ENCODE data around the gene YBX3.

The YBX3 gene

DNA sequence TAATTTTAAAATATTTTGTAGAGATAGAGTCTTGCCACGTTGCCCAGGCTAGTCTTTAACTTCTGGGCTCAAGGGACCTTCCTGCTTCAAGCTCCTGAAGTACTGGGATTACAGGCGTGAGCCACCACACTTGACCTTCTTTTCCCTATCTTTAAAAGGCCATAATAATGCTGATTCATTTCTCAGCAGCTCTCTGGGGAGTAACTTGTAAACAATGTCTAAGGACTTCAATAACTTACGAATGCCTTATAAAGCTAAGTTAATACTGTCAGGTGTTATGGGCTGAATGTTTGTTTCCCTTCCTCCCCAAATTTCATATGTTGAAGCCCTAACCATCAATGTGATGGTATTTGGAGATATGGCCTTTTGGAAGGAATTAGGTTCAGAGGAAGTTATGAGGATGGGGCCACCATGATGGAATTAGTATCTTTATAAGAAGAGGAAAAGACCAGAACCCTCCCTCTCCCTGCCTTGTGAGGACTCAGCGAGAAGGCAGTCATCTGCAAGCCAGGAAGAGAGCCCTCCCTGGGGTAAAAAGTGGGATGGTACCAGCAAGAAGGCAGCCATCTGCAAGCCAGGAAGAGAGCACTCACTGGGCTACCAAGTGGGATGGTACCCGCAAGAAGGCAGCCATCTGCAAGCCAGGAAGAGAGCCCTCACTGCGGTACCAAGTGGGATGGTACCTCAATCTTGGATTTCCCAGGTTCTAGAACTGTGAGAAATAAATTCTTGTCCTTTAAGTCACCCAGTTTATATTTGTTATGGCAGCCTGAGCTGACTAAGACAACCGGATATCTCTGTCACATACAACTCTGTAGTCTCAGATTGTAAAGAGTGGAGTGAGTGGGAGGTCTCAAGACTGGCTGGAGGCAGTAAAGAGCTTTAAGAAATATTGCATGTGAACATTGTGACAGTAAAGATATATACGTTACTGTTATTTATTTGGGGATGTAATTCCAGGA lies 16.3 kb upstream of the YBX3 start:
- H3K36me3 ChIP-seq (ENCODE audit: insufficient read depth, low read length), result no peaks in the 10 kb centered on the region
- H3K9me3 ChIP-seq (ENCODE audit: low read length), result no peaks in the 10 kb centered on the region
- no peaks in the 10 kb centered on the region for H3K27me3 ChIP-seq (ENCODE audit: control insufficient read depth in 1 of 2, insufficient read depth in 2 of 2, low read length in 2 of 2)
- H3K27ac ChIP-seq (ENCODE audit: low read depth, low read length), result no peak overlapping the region
- H3K4me1 ChIP-seq (ENCODE audit: insufficient read depth, low read length), result no peaks in the 10 kb centered on the region
- H3K9ac ChIP-seq (ENCODE audit: low read length), result no peak overlapping the region
- H3K4me3 ChIP-seq (ENCODE audit: low read depth in 1 of 2, low read length in 2 of 2), result no peak overlapping the region

- H3K9me3 ChIP-seq (ENCODE audit: low read length), result no peaks in the 10 kb centered on the region
- no peaks in the 10 kb centered on the region for H3K27me3 ChIP-seq (ENCODE audit: control insufficient read depth in 1 of 2, insufficient read depth in 2 of 2, low read length in 2 of 2)
- no peak overlapping the region for H3K27ac ChIP-seq (ENCODE audit: low read depth, low read length)
- no peaks in the 10 kb centered on the region for H3K36me3 ChIP-seq (ENCODE audit: insufficient read depth, low read length)
- no peak overlapping the region for H3K4me3 ChIP-seq (ENCODE audit: low read depth in 1 of 2, low read length in 2 of 2)
- H3K4me1 ChIP-seq (ENCODE audit: insufficient read depth, low read length), result no peaks in the 10 kb centered on the region
- no peak overlapping the region for H3K9ac ChIP-seq (ENCODE audit: low read length)
These were observed 14.1 kb upstream of the YBX3 start for GRCh38 chr12:10737249-10737648.

GRCh38 chr12:10736463-10736862 lies 13.3 kb upstream of the YBX3 start:
- H3K27ac ChIP-seq (ENCODE audit: low read depth, low read length), result no peak overlapping the region
- no peaks in the 10 kb centered on the region for H3K36me3 ChIP-seq (ENCODE audit: insufficient read depth, low read length)
- H3K4me3 ChIP-seq (ENCODE audit: low read depth in 1 of 2, low read length in 2 of 2), result no peak overlapping the region
- no peaks in the 10 kb centered on the region for H3K9me3 ChIP-seq (ENCODE audit: low read length)
- no peaks in the 10 kb centered on the region for H3K4me1 ChIP-seq (ENCODE audit: insufficient read depth, low read length)
- H3K27me3 ChIP-seq (ENCODE audit: control insufficient read depth in 1 of 2, insufficient read depth in 2 of 2, low read length in 2 of 2), result no peaks in the 10 kb centered on the region
- no peak overlapping the region for H3K9ac ChIP-seq (ENCODE audit: low read length)

- H3K36me3 ChIP-seq (ENCODE audit: insufficient read depth, low read length), result no peaks in the 10 kb centered on the region
- H3K9me3 ChIP-seq (ENCODE audit: low read length), result no peaks in the 10 kb centered on the region
- H3K9ac ChIP-seq (ENCODE audit: low read length), result no peak overlapping the region
- H3K27ac ChIP-seq (ENCODE audit: low read depth, low read length), result no peak overlapping the region
- no peaks in the 10 kb centered on the region for H3K4me1 ChIP-seq (ENCODE audit: insufficient read depth, low read length)
- no peak overlapping the region for H3K4me3 ChIP-seq (ENCODE audit: low read depth in 1 of 2, low read length in 2 of 2)
- no peaks in the 10 kb centered on the region for H3K27me3 ChIP-seq (ENCODE audit: control insufficient read depth in 1 of 2, insufficient read depth in 2 of 2, low read length in 2 of 2)
These were observed 12.3 kb upstream of the YBX3 start for GRCh38 chr12:10735428-10735827.

DNA sequence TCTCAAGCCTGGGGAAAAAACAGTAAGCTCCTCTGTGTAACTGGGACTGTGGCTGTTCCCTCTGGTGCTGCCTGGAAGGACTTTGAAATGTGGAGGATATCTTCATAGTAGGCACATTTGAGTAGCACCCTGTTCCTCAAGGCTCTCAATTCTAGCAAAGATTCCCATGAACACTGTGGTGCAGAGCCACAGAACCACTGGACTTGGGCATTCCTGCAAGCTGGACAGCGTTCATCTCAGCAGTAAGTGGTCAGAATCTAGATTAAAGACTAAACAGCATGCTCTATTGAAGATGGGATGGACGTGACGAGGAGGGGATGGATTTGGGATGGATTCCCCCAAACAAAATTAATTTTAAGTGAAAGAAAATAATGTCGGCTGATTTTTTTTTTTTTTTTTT lies 9.4 kb upstream of the YBX3 start:
- no peaks in the 10 kb centered on the region for H3K27me3 ChIP-seq (ENCODE audit: control insufficient read depth in 1 of 2, insufficient read depth in 2 of 2, low read length in 2 of 2)
- H3K9ac ChIP-seq (ENCODE audit: low read length), result no peak overlapping the region
- no peak overlapping the region for H3K27ac ChIP-seq (ENCODE audit: low read depth, low read length)
- no peaks in the 10 kb centered on the region for H3K36me3 ChIP-seq (ENCODE audit: insufficient read depth, low read length)
- no peak overlapping the region for H3K4me3 ChIP-seq (ENCODE audit: low read depth in 1 of 2, low read length in 2 of 2)
- H3K9me3 ChIP-seq (ENCODE audit: low read length), result no peaks in the 10 kb centered on the region
- H3K4me1 ChIP-seq (ENCODE audit: insufficient read depth, low read length), result no peaks in the 10 kb centered on the region

- no peak overlapping the region for H3K4me3 ChIP-seq (ENCODE audit: low read depth in 1 of 2, low read length in 2 of 2)
- no peaks in the 10 kb centered on the region for H3K27me3 ChIP-seq (ENCODE audit: control insufficient read depth in 1 of 2, insufficient read depth in 2 of 2, low read length in 2 of 2)
- no peaks in the 10 kb centered on the region for H3K9me3 ChIP-seq (ENCODE audit: low read length)
- H3K4me1 ChIP-seq (ENCODE audit: insufficient read depth, low read length), result no peaks in the 10 kb centered on the region
- no peak overlapping the region for H3K9ac ChIP-seq (ENCODE audit: low read length)
- no peaks in the 10 kb centered on the region for H3K36me3 ChIP-seq (ENCODE audit: insufficient read depth, low read length)
- H3K27ac ChIP-seq (ENCODE audit: low read depth, low read length), result no peak overlapping the region
These were observed 8.9 kb upstream of the YBX3 start for GRCh38 chr12:10732066-10732465.

DNA sequence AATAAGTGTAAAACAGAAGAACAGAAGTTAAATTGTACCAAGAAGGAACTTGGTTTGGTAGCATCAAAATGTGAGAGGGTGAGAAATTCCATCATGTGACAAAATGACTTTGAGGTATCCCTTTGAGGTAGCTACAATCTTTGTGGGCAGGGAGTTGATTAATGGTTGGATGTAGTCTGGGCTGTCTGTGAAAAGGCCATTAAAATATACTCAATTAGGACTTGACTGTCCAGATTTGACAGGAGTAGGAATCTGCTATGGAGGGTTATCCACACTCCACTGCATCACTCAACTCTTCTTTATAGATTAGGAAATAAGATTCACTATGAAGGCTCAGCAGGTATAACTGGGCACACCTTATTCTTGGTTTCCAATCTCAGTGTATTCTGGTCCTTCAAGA lies 7.4 kb upstream of the YBX3 start:
- Histone ChIP-seq H3K27ac (ENCODE audit: low read depth, low read length) (no peak overlapping the region), H3K4me1 (ENCODE audit: insufficient read depth, low read length) (no peaks in the 10 kb centered on the region), H3K9me3 (ENCODE audit: low read length) (no peaks in the 10 kb centered on the region), H3K9ac (ENCODE audit: low read length) (no peak overlapping the region), H3K36me3 (ENCODE audit: insufficient read depth, low read length) (no peaks in the 10 kb centered on the region), H3K4me3 (ENCODE audit: low read depth in 1 of 2, low read length in 2 of 2) (no peak overlapping the region), H3K27me3 (ENCODE audit: control insufficient read depth in 1 of 2, insufficient read depth in 2 of 2, low read length in 2 of 2) (no peaks in the 10 kb centered on the region)

- no peak overlapping the region for H3K9ac ChIP-seq (ENCODE audit: low read length)
- H3K4me3 ChIP-seq (ENCODE audit: low read depth in 1 of 2, low read length in 2 of 2), result no peak overlapping the region
- no peaks in the 10 kb centered on the region for H3K9me3 ChIP-seq (ENCODE audit: low read length)
- H3K27me3 ChIP-seq (ENCODE audit: control insufficient read depth in 1 of 2, insufficient read depth in 2 of 2, low read length in 2 of 2), result no peaks in the 10 kb centered on the region
- no peaks in the 10 kb centered on the region for H3K36me3 ChIP-seq (ENCODE audit: insufficient read depth, low read length)
- H3K4me1 ChIP-seq (ENCODE audit: insufficient read depth, low read length), result peaks cover 8% of the 10 kb centered on the region
- H3K27ac ChIP-seq (ENCODE audit: low read depth, low read length), result no peak overlapping the region
These were observed 5.0 kb upstream of the YBX3 start for GRCh38 chr12:10728091-10728490.

DNA sequence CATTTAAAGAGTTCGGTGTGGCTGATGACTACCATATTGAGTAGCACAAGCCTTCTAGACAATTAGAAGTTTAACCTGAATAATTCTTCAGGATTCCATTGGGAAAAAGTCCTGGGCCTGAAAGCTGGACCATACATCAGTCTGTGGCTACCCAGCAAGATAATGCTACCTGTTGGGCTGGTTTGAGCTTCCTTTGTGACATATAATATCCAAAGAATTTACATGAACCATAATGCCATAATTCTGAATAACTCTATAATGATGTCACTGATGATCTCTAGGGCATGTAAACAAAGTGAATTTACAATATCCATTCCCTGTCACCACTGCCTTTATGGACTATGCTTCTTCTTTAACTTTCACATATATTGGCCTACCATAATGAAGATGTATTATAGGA lies 3.8 kb upstream of the YBX3 start:
- peaks cover 8% of the 10 kb centered on the region for H3K4me1 ChIP-seq (ENCODE audit: insufficient read depth, low read length)
- no peaks in the 10 kb centered on the region for H3K9me3 ChIP-seq (ENCODE audit: low read length)
- H3K36me3 ChIP-seq (ENCODE audit: insufficient read depth, low read length), result no peaks in the 10 kb centered on the region
- H3K9ac ChIP-seq (ENCODE audit: low read length), result no peak overlapping the region
- no peak overlapping the region for H3K27ac ChIP-seq (ENCODE audit: low read depth, low read length)
- H3K27me3 ChIP-seq (ENCODE audit: control insufficient read depth in 1 of 2, insufficient read depth in 2 of 2, low read length in 2 of 2), result no peaks in the 10 kb centered on the region
- no peak overlapping the region for H3K4me3 ChIP-seq (ENCODE audit: low read depth in 1 of 2, low read length in 2 of 2)

- H3K36me3 ChIP-seq (ENCODE audit: insufficient read depth, low read length), result no peaks in the 10 kb centered on the region
- no peak overlapping the region for H3K27ac ChIP-seq (ENCODE audit: low read depth, low read length)
- no peak overlapping the region for H3K9ac ChIP-seq (ENCODE audit: low read length)
- no peaks in the 10 kb centered on the region for H3K27me3 ChIP-seq (ENCODE audit: control insufficient read depth in 1 of 2, insufficient read depth in 2 of 2, low read length in 2 of 2)
- no peaks in the 10 kb centered on the region for H3K9me3 ChIP-seq (ENCODE audit: low read length)
- H3K4me3 ChIP-seq (ENCODE audit: low read depth in 1 of 2, low read length in 2 of 2), result no peak overlapping the region
- H3K4me1 ChIP-seq (ENCODE audit: insufficient read depth, low read length), result peaks cover 21% of the 10 kb centered on the region
These were observed 1.9 kb upstream of the YBX3 start for GRCh38 chr12:10725003-10725402.

DNA sequence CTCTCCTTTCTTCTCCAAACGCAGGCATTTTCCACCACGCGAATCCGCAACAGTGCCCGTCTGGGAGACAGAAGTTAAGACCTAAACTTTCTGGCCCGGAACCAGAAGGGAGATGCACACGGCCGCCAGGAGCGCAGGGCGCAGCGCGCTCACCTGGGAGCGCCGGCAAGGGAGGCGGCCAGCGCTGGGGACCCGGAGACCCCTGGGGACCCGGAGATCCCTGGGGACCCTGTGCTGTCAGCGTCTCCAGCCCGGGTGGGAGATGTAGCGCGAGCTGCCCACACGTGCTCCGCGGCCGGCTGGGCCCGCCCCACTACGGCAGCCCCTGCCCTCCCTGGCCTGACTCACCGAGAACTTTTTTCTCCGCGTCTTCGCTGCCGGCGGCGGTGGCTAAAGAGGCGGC lies 620 bp downstream of the YBX3 start:
- Histone ChIP-seq H3K27ac (ENCODE audit: low read depth, low read length) (peak overlapping the region; percentile 98), H3K27me3 (ENCODE audit: control insufficient read depth in 1 of 2, insufficient read depth in 2 of 2, low read length in 2 of 2) (no peaks in the 10 kb centered on the region), H3K9me3 (ENCODE audit: low read length) (no peaks in the 10 kb centered on the region), H3K36me3 (ENCODE audit: insufficient read depth, low read length) (no peaks in the 10 kb centered on the region), H3K9ac (ENCODE audit: low read length) (peak overlapping the region; percentile 44), H3K4me1 (ENCODE audit: insufficient read depth, low read length) (peaks cover 46% of the 10 kb centered on the region), H3K4me3 (ENCODE audit: low read depth in 1 of 2, low read length in 2 of 2) (peak overlapping the region; percentile 81 to 94)
